ENCODE data around the gene PLA2G4C.
"Not testable (repeated sequence)": the region's sequence is repeated elsewhere in the genome, so short reads cannot be mapped to it uniquely, and the experiment has no call there.

Gene PLA2G4C

DNA sequence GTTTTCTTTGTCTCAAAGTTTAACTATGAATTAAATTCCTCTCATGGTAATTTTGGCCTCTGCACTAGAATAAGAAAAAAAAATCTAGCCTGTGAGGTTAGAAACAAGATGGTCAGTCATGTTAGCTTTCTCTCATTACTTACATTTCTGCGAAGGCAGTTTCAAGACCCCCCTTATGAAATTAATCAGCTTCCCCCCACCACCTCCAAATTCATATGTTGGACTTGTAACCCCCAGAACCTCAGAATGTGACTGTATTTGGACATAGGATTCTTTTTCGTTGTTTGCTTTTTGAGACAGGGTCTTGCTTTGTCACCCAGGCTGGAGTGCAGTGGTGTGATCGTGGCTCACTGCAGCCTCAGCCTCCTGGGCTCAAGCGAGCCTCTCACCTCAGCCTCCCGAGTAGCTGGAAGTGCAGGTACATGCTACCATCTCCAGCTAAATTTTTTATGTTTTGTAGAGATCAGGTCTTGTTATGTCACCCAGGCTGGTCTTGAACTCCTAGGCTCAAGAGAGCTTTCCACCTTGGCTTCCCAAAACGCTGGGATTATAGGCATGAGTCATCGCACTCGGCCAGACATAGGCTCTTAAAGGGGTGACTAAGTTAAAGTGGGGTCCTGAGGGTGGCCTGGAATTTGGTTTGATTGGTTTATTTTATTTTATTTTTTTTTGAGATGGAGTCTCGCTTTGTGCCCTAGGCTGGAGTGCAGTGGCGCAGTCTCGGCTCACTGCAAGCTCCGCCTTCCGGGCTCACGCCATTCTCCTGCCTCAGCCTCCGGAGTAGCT lies 1.4 kb downstream of the PLA2G4C start:
- no peak for DNase-seq (ENCODE audit: low spot score)

DNA sequence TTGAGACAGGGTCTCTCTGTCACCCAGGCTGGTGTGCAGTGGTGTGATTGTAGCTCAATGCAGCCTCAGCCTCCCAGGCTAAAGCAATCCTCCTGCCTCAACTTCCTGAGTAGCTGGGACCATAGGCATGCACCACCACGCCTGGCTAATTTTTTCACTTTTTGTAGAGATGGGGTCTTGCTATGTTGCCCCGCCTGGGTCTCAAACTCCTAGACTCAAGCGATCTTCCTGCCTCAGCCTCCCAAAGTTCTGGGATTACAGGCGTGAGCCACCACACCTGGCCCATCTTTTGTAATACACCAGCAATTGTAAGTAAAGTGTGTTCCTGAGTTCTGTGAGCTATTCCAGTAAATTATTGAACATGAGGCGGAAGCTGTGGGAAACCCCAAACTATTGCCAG lies 6.7 kb downstream of the PLA2G4C start:
- DNase-seq (ENCODE audit: low spot score), result no peak

DNA sequence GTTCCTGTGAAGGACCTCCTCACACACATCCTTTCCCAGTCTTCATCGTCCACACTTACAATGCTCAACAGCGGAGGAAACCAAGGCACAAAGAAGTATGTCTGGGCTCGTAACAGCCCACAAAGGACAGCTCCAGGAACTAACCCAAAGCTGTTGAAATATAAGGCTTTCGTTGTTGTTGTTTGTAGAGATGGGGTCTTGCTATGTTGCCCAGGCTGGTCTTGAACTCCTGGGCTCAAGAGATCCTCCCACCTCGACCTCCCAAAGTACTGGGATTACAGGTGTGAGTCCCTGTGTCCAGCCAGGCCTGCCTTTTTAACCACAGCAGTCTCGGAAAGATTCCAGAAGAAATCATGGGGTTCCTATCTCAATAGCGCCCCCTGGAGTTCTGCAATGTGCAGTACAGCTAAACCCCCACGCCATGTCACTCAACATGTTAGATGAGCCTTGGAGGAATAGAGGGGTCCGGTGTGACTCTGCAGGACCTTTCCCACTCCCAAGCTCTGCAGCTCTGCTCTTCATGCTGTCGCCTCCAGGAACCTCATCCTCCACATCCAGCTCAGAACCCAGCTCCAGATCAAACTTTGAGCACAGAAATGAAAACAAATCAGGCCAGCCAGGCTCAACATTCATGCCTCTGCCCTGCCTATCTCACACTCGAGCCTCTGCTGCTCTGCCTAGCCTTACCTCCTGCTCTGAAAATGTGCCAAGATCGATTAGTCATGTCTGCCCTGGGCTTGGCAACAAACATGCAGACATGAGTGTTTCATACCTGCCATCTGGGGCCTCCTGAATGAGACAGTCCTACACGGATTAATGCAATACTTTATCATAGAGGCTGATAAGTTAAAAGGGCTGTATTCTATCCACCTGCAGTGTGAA lies 7.5 kb downstream of the PLA2G4C start:
- peak; percentile 66 for DNase-seq (ENCODE audit: low spot score)

DNA sequence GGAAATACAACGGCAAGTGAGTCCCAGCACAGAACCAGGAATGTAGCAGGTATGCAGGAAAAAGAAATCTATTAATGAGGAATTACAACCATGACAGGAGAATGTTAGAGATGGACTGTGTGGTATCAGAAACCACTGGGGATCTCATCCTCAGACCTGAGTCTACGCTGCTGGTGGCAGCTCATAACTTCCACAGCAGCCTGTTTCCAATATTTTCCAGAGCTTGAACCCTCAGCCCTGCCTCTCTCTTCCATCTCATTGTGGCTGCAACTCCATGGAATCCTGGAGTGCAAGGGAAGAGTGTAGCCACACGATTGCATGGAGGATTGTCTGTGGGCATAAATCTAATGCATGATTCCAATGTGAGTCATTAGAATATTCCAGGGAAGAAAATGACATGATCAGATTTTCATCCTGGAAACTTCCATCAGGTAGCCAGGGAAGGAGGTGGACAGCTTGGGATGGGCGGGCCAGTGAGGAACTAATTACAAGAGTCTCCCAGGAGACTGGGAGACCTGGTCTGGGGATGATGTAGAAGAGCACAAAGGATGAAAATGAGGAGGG lies 14.9 kb downstream of the PLA2G4C start:
- no peak for DNase-seq (ENCODE audit: low spot score)

DNA sequence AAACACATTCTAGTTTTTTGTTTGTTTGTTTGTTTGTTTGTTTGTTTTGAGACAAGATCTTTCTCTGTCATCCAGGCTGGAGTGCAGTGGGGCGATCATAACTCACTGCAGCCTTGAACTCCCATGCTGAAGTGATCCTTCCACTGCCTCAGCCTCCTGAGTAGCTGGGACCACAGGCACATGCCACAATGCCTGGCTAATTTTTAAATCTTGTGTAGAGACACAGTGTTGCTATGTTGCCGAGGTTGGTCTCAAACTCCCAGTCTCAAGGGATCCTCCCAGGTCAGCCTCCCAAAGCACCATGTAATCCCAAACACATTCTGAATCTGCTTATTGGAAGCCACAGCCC lies 15.8 kb downstream of the PLA2G4C start:
- no peak for DNase-seq (ENCODE audit: low spot score)

DNA sequence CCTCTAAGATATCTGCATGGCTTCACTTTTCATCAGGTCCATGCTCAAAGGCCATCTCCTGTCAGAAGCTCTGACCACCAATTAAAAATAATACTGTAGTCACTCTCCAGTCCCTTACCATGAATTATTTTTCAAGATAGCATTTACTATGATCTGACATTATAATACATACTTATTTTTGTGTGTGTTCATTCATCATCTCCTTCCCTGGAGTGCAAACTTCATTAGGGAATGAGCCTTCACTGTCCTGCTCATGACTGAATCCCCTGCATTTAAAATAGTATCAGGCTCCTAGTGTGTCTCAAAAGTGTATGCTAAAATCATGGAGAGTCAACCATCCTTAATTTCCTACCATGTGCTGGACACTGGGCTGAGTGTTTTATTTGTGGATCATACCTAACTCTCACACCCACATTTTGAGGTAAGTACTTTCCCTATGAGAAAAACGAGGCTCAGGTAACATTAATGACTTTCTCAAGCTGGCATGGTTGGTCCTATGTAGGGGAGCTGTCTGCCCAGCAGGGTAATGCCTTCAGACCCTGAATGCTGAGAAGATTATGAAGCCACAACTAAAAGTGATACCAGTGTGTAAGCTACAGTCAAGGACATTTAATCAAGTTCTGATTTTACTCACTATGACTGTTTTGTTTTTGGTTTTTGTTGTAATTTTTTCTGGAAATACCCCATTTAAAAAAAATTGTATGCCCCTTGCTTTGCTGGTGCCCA lies 16.3 kb downstream of the PLA2G4C start:
- no peak for DNase-seq (ENCODE audit: low spot score)

DNA sequence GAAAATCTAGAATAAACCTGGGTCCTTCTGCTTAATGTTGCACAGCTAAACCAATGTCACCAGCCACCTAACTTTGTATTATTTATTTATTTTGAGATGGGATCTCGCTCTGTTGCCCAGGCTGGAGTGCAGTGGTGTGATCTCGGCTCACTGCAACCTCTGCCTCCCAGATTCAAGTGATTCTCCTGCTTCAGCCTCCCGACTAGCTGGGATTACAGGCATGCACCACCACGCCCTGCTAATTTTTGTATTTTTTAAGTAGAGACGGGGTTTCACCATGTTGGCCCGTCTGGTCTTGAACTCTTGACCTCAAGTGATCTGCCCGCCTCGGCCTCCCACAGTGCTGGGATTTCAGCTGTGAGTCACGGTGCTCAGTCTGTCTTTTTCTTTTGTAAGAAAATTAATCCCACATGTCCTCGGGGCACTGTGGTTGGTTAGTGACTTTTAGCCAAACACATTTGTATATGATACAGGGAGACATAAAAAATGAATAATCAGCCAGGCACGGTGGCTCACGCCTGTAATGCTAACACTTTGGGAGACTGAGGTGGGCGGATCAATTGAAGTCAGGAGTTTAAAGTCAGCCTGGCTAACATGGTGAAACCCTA lies 19.4 kb downstream of the PLA2G4C start:
- not testable (repeated sequence) for DNase-seq (ENCODE audit: low spot score)

DNA sequence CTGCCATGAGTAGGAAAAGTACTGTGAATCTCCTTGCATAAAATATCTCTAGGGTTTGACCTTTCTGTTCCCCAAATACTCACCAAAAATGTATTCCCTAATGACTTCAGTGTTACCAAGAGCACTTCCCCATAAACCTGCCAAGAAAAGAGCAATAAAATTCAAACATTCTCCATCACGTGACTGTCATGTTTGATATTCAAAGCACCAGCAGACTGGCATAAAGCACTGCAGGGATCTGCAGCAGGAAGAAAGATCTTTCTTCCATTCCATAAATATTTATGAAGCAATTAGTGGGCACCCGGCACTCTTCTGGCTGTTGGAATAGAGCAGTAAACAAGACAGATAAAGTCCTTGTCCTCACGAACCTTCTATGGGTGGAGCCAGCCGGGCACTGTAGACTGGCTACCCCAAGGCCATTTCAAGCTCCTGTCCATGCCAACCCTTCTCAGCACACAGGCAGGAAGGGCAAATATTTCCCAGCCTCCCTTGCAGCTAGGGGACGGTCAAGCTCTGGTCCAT lies 20.3 kb downstream of the PLA2G4C start:
- no peak for DNase-seq (ENCODE audit: low spot score)

DNA sequence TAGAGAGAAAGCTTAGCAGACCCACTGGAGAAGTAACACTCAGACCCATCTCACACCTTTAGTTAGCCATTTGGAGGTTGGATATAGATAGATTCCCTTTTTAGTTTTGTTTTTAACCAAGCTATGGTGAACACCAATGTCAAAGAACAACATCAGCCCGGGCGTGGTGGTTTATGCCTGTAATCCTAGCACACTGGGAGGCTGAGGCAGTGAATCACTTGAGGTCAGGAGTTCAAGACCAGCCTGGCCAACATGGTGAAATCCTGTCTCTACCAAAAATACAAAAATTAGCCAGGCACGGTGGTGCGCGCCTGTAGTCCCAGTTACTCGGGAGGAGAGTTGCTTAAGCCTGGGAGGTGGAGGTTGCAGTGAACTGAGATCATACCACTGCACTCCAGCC lies 21.6 kb downstream of the PLA2G4C start:
- not testable (repeated sequence) for DNase-seq (ENCODE audit: low spot score)

DNA sequence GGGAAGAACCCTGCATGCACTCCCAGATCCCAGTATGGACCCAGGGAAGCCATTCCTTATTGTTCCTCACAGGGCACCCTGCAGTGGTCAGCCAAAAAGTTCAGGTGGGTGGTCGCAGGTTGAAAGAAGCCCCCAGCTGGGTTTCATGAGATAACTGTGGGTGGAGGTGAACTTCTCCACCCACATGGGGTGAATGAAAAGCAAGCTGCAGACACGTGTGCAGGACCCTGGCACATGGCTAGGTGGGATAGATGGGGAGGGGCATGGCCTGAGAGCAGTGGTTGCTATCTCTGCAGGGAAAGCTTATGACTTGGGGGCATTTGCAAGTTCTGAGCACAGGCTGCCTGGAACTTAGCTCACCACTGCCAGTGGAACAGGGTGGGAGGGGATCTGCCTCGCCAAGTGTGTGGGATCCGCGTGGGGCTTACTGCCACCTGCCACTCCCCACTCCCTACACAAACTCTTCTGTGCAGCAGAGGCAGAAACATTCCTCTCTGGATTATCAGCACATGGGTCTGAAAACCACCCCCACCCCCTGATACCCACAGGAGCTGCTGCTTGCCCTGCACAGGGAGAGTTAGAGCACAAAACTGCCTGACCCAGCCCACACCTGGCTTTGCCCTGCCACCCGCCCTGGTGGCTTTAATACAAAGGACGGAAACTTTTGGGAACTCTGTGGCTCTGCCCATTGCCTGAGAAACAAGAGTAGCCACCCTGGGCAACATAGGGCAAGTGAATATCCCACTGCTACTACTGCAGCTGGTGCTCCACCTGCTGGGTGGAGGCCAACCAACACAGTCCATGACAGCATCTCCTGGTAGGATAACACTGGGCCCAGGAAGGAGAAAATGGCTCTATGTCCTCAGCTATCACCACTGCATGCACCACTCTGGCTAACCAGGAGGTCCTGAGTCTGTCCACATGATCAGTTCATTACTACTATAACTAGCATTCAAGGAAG lies 24.4 kb downstream of the PLA2G4C start:
- DNase-seq (ENCODE audit: low spot score), result no peak

DNA sequence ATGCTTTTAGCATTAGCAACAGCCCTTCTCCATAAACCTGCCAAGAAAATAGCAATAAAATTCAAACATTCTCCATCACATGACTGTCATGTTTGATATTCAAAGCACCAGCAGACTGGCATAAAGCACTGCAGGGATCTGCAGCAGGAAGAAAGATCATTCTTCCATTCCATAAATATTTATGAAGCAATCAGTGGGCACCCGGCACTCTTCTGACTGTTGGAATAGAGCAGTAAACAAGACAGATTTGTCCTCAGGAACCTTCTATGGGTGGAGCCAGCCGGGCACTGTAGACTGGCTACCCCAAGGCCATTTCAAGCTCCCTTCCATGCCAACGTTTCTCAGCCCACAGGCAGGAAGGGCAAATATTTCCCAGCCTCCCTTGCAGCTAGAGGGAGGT lies 25.5 kb downstream of the PLA2G4C start:
- DNase-seq (ENCODE audit: low spot score), result no peak

DNA sequence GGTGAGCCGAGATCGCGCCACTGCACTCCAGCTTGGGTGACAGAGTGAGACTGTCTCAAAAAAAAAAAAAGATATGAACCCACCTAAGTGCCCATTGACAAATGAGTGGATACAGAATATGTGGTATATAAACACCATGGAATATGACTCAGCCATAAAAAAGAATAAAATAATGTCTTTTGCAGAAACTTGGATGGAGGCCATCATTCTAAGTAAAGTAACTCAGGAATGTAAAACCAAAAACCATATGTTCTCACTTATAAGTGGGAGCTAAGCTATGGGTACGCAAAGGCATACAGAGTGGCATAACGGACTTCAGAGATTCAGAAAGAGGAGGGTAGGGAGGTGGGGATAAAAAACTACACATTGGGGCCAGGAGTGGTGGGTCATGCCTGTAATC lies 29.5 kb downstream of the PLA2G4C start:
- DNase-seq (ENCODE audit: low spot score), result no peak

DNA sequence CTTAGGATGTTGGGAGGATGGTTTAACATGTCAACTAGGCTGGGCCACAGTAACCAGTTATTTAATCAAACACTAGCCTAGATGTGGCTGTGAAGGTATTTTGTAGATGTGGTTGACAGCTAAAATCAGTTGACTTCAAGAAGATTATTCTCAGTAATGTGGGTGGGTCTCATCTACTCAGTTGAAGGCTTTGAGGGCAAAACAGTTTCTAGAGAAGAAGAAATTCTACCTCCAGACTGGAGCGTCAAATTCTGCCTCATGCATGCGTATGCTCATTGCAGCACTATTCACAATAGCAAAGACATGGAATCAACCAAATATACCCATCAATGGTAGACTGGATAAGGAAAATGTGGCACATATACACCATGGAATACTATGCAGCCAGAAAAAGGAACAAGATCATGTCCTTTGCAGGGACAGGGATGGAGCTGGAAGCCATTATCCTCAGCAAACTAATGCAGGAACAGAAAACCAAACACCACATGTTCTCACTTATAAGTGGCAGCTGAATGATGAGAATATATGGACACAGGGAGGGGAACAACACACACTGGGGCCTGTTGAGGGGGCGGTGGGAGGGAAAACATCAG lies 40.3 kb downstream of the PLA2G4C start:
- DNase-seq (ENCODE audit: low spot score), result not testable (repeated sequence)

DNA sequence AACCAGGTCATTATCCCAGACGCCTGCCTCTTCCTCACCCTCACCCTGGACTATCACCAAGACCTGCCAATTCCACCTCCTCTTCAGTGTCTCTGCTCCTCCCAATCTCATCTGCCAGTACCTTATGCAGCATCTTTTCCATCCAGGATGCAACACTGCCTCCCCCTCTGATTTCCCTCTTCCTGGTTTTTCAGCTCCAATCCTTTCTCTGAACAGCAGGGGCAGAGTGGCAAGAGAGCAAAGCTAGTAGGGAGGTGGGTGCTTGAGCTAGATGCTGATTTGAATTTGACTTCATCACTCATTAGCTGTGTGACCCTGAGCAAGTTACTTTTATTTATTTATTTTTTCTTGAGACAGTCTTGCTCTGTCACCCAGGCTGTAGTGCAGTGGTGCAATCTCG lies 41.2 kb downstream of the PLA2G4C start:
- DNase-seq (ENCODE audit: low spot score), result no peak

DNA sequence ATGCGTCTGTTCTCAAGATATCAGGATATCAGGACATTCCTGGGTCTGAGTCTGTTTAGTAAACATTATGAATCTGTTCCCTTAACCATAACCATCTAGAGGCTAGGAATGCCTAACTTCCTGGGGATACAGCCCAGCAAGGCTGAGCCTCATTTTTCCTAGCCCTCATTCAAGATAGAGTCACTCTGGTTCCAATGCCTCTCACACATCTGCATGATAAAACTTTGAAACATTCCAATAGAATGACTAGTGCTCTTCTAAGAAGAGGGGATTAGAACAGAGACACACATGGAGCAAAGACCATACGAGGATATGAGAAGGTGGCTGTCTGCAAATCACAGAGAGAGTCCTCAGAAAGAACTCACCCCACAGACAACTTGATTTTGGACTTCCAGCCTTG lies 46.1 kb downstream of the PLA2G4C start:
- no peak for DNase-seq (ENCODE audit: low spot score)

DNA sequence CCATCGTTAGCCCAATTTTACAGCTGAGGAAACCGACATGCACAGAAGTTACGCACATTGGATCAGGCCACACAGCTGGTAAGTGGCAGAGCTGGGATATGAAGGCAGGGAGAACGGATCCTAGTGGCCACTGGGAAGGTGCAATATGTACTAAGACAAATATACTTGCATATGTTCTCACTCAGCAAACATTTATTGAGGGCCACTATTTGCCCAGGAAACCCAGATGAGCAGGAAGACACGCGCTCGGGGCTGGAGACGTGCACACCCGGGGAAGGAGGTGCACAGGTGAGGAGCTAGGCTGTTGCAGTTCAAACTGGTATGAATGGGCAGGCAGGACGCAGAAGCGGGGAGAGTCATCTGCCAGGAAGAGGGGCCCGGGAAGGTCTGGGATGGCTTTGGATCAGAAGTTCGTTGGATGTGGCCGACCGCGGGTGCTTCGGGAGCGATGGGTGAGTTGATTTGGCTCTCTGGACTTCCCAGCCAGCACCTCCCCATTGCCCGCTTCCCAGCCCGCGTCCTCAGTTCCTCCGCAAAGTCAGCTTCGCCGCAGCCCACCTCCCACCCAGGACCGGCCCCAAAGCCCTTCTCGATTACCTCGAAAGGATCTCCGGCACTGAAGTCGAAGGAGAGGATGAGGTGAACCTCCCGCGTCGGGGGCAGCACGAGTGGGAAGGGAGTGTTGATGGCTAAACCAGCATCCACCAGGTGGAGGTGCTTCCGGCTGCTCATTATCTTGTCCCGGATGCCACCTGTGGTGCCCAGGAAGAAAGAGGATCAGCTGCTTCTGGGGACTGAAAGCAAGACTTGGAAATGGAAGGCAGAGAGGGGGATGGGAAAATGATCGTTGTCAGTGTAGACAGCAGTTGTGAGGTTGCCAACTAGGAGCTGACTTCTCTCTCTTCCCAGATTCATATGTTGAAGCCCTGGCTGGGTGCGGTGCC lies 48.9 kb downstream of the PLA2G4C start:
- no peak for DNase-seq (ENCODE audit: low spot score)

DNA sequence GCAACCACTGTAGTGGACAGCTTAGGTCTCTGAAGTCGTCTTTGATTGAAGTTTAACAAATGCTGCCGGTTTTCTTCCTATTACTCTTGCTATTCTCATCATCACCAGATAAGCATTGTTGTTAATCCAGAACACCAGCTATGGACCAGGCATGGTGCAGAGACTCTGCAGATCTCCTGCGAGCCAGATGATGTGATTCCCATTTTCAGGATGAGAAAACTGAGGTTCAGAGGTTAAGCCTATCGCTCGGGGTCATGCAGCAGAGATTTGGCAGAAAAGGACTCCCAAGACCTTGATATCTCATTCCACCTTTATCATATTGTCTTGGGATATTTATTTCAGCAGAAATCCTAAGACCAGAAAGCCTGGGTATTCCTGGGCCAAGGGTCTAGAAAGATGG lies 50.2 kb downstream of the PLA2G4C start:
- DNase-seq (ENCODE audit: low spot score), result no peak

DNA sequence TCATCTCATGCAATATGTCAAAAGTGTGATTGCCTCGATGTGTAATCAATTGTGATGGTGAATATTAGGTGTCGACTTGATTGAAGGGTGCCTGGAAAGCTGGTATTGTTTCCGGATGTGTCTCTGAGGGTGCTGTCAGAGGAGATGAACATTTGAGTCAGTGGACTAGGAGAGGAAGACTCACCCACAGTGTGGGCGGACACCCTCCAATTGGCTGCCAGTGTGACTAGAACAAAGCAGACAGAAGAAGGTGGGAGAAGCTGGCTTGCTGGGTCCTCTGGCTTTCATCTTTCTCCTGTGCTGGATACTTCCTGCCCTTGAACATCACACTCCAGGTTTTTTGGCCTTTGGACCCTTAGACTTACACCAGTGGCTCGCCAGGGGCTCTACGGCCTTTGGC lies 51.3 kb downstream of the PLA2G4C start:
- no peak for DNase-seq (ENCODE audit: low spot score)

DNA sequence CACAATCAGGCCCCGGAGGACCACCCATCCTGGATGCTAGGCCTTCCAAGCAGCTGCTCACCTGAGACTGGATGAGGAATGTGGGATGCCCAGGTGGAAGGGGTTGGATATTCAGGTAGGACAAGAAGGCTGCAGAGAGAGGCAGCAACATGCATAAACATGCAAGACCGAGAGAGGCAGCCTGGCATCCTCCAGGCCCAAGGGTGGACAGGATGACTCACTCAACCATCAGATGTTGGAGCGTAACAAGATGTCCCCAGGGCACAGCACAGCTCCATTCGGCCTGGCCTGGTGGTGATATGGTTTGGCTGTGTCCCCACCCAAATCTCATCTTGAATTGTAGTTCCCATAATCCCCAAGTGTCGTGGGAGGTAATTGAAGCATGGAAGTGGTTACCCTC lies 56.8 kb downstream of the PLA2G4C start:
- DNase-seq (ENCODE audit: low spot score), result no peak

Data from NAMALWA (cell line).